ENCODE measurements around the gene TRIP12. TPM values are rescaled to one million over a fixed set of nuclear protein-coding genes. Genes with fewer than 3 reads are reported as not detected.

Gene TRIP12
- total and polyA plus RNA-seq, 7 donors: 27.5 to 297 (median 224) TPM

GRCh38 chr2:229783108-229783721 lies 138.6 kb downstream of the TRIP12 start:
- intact Hi-C loops (cut with DNase I): loop anchor here in 1 of 2 donors (10.0 kb wide), 1 partner anchor 382 kb away; no protein-coding TSS in a partner anchor
- Histone ChIP-seq H3K36me3 (ENCODE audit: insufficient read depth in 1 of 2, low read depth in 1 of 2) (peaks cover 10 to 88% of the 10 kb centered on the region in 2 donors), H3K9me3 (no peaks in the 10 kb centered on the region), H3K27me3 (ENCODE audit: insufficient read depth in 3 of 3, low read length in 2 of 3) (no peaks in the 10 kb centered on the region), H3K27ac (no peak overlapping the region), H3K4me1 (peaks cover 8% of the 10 kb centered on the region), H3K4me3 (no peak overlapping the region)
- 85 to 96% (median 95%) methylated on average over 5 of the region's 5 CpGs for whole genome bisulfite sequencing, 3 donors
- no peak for TF ChIP-seq CTCF (IDR thresholded peaks at IDR 0.05)
- DNase-seq (no peak), ATAC-seq (no peak)

- ATAC-seq (peak; percentile 60 to 84 (median 76)), DNase-seq (no peak)
- TF ChIP-seq CTCF (IDR thresholded peaks at IDR 0.05): peak; percentile 89
- peaks cover 12 to 88% of the 10 kb centered on the region in 2 donors for H3K36me3 ChIP-seq (ENCODE audit: insufficient read depth in 1 of 2, low read depth in 1 of 2)
- peaks cover 8% of the 10 kb centered on the region for H3K4me1 ChIP-seq
- intact Hi-C loops (cut with DNase I): loop anchor here in 1 of 2 donors (10.0 kb wide), 1 partner anchor 384 kb away; no protein-coding TSS in a partner anchor
- no peak overlapping the region for H3K4me3 ChIP-seq
- H3K27ac ChIP-seq: no peak overlapping the region
- no peaks in the 10 kb centered on the region for H3K9me3 ChIP-seq
- H3K27me3 ChIP-seq (ENCODE audit: insufficient read depth in 3 of 3, low read length in 2 of 3): no peaks in the 10 kb centered on the region
These were observed 140.7 kb downstream of the TRIP12 start for GRCh38 chr2:229780856-229781773.

GRCh38 chr2:229779650-229780049 lies 142.2 kb downstream of the TRIP12 start:
- no peaks in the 10 kb centered on the region for H3K9me3 ChIP-seq
- DNase-seq (no peak), ATAC-seq (peak in 2 of 4 donors; percentile 23 to 30)
- H3K27me3 ChIP-seq (ENCODE audit: insufficient read depth in 3 of 3, low read length in 2 of 3): no peaks in the 10 kb centered on the region
- peaks cover 10 to 88% of the 10 kb centered on the region in 2 donors for H3K36me3 ChIP-seq (ENCODE audit: insufficient read depth in 1 of 2, low read depth in 1 of 2)
- no peak overlapping the region for H3K4me3 ChIP-seq
- H3K4me1 ChIP-seq: peaks cover 8% of the 10 kb centered on the region
- no peak overlapping the region for H3K27ac ChIP-seq
- WGBS, 3 donors: 88 to 97% (median 90%) methylated on average over 3 of the region's 3 CpGs
- intact Hi-C loops (cut with DNase I): loop anchor here in 1 of 2 donors (10.0 kb wide), 1 partner anchor 385 kb away; no protein-coding TSS in a partner anchor
- no peak for TF ChIP-seq CTCF (IDR thresholded peaks at IDR 0.05)

GRCh38 chr2:229777716-229778115 lies 144.1 kb downstream of the TRIP12 start:
- DNase-seq (no peak), ATAC-seq (no peak)
- Histone ChIP-seq H3K27ac (no peak overlapping the region), H3K36me3 (ENCODE audit: insufficient read depth in 1 of 2, low read depth in 1 of 2) (peaks cover 15 to 90% of the 10 kb centered on the region in 2 donors), H3K9me3 (no peaks in the 10 kb centered on the region), H3K27me3 (ENCODE audit: insufficient read depth in 3 of 3, low read length in 2 of 3) (no peaks in the 10 kb centered on the region), H3K4me3 (no peak overlapping the region), H3K4me1 (peaks cover 8% of the 10 kb centered on the region)
- WGBS, 3 donors: 89 to 96% (median 92%) methylated on average over 3 of the region's 3 CpGs
- no peak for TF ChIP-seq CTCF (IDR thresholded peaks at IDR 0.05)
- intact Hi-C loops (cut with DNase I): no loop called here

Data from psoas muscle (tissue), 8 donors.